Colon (tissue), 2 donors: ENCODE measurements around the gene ICAM1.
"Not testable (repeated sequence)": the region's sequence is repeated elsewhere in the genome, so short reads cannot be mapped to it uniquely, and the experiment has no call there.

Source experiments
- FAIRE-seq: peaks from 2 replicates; lab custom pipeline; 2012; peaks lifted over from hg19 to GRCh38; lab: Jason Lieb, UNC
- donor health status: control.
- donor health status: control.

The ICAM1 gene

GRCh38 chr19:10277795-10278589 is 7.1 kb downstream of the ICAM1 start:
- FAIRE-seq = no peak

DNA sequence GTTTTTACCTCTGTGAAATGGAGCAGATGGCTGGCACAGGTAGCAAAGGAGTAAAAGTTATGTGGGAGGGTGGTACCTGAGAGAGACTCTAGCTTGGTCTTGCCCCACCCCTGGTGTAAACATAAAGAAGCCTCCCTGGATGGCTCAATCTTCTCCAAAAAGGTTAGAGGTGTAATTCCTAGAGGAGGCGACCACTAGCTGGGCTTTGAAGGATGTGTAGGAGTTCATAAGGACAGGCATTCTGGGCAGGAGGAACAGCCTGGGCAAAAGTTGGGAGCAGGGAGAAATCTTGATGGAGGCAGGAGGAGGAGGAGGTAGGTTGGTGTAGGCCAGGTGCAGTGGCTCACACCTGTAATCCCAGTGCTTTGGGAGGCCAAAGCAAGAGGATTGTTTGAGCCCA is 8.0 kb downstream of the ICAM1 start:
- FAIRE-seq = no peak

DNA sequence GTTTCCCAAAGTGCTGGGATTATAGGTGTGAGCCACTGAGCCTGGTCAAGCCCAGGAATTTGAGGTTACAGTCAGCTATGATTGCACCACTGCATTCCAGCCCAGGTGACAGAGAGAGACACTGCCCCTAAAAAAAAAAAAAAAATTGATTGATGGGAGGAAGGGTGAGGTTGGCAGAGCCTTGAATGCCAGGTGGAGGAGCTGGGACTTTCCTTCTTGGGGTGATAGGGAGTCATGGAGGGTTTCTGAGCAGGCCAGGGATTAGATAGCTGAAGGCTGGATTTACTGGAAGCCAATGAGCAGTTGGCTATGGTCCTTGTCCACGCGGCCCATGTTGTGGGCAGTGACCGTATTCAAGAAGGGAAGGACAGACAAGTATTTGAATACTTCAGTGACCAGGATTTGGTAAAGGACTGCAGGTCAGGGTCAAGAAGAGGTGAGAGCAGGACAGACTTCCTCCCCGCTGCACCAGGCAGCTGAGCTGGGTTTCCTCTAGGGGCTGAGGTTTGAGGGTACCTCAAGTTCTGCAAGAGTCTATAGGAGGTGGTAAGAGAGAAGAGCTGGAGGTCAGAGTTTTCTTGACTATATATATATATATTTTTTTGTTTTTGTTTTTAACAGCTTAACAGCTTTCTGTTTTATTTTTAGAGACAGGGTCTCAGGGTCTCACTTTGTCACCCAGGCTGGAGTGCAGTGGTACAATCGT is 9.0 kb downstream of the ICAM1 start:
- no peak for FAIRE-seq

GRCh38 chr19:10282043-10282442 is 11.1 kb downstream of the ICAM1 start:
- not testable (repeated sequence) for FAIRE-seq

DNA sequence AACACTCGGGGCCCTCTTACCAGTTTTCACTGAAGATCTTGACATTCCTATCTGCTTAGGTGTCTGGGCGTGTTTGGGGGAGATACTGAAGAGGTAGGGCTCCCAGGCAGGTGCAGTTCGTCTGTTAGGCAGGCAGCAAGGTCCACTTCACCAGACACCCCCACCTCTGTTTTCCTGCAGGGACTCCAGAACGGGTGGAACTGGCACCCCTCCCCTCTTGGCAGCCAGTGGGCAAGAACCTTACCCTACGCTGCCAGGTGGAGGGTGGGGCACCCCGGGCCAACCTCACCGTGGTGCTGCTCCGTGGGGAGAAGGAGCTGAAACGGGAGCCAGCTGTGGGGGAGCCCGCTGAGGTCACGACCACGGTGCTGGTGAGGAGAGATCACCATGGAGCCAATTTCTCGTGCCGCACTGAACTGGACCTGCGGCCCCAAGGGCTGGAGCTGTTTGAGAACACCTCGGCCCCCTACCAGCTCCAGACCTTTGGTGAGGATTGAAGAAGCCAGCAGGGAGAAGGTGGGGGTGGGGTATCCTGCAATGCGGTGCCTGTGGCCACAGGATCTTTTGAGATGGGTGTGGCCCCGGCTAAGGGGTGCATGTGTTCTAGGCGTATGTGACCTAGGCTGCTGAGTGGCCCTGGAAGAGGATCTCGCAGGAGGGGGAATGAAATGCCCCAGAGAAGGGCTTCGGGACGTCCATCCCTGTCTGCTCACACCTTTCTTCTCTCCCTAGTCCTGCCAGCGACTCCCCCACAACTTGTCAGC is 12.6 kb downstream of the ICAM1 start:
- FAIRE-seq = no peak

- no peak for FAIRE-seq
Measured at GRCh38 chr19:10284065-10284959, 13.4 kb downstream of the ICAM1 start.

DNA sequence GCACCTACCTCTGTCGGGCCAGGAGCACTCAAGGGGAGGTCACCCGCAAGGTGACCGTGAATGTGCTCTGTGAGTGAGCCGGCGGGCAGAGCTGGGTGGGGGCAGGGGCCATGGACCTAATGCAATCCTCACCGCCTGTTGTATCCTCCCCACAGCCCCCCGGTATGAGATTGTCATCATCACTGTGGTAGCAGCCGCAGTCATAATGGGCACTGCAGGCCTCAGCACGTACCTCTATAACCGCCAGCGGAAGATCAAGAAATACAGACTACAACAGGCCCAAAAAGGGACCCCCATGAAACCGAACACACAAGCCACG is 14.0 kb downstream of the ICAM1 start:
- no peak for FAIRE-seq

- no peak for FAIRE-seq
Measured at GRCh38 chr19:10285393-10285792, 14.5 kb downstream of the ICAM1 start.

GRCh38 chr19:10286803-10287737 is 16.1 kb downstream of the ICAM1 start, which contains the start of gene ICAM4:
ICAM4 (plus strand) TSS chr19:10286955; CDS start chr19:10287013, 58 bp downstream.
- no peak for FAIRE-seq

- FAIRE-seq = no peak
Measured at GRCh38 chr19:10288662-10289166, 17.8 kb downstream of the ICAM1 start.

GRCh38 chr19:10289167-10289835 is 18.4 kb downstream of the ICAM1 start:
- FAIRE-seq = no peak

GRCh38 chr19:10289836-10290356 is 19.0 kb downstream of the ICAM1 start, which contains the start of gene ICAM5:
ICAM5 (plus strand) TSS chr19:10289952; CDS start chr19:10290044, 92 bp downstream.
- no peak for FAIRE-seq

DNA sequence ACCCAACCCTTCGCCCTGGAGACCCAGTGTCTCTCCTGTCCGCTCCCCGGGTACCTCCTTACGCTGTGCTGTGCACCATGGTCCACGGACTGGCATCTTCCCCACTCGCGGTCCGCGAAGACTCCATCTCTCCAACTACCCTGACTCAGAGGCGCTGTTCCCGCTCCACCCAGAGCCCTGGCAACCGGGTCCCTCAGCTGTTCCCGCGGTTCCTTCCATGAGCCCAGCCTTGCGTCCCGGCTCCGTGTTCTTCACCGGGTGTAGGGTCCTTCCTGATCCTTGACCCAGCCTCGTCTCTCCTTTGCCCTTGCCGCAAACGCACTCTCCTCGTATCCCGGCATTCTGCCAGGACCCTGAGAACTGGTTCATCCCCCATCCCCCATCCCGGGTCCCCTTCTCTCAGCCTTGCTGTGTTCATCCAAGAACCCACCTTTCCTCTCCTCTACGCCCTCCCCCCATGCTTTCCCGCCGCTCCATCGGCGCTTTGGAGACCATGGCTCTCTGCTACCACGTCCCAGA is 19.5 kb downstream of the ICAM1 start:
- no peak for FAIRE-seq

GRCh38 chr19:10290876-10291553 is 20.1 kb downstream of the ICAM1 start:
- FAIRE-seq = no peak

- no peak for FAIRE-seq
Measured at GRCh38 chr19:10291554-10292205, 20.8 kb downstream of the ICAM1 start.

GRCh38 chr19:10292206-10292788 is 21.4 kb downstream of the ICAM1 start:
- FAIRE-seq = no peak

DNA sequence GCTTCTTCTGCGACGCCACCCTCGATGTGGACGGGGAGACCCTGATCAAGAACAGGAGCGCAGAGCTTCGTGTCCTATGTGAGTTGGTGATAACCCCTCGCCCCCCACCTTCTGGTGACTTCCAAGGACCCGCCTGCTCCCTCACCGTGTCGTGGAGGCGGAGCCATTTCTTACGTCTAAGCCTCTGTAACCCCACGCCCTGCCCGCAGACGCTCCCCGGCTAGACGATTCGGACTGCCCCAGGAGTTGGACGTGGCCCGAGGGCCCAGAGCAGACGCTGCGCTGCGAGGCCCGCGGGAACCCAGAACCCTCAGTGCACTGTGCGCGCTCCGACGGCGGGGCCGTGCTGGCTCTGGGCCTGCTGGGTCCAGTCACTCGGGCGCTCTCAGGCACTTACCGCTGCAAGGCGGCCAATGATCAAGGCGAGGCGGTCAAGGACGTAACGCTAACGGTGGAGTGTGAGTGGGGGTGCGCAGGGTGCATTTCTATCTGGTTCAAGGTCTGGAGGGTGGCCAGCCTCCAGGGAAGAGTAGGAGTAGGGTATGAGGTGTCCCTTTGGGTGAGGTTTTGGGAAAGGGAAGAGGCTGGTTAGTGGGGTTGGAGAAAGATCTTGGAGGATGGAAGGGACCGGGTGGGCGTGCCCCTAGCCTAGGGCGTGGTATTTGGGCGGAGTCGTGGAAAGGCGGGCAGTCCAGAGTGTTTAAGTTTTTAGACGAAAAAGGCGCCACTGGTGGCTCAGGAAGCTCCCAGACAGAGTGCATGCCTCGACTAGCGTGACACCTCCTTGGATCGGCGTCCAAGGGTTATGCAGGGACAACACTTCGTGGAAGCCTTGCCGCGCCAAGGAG is 22.1 kb downstream of the ICAM1 start:
- FAIRE-seq = no peak
